ENCODE data around the gene GNG12. TPM values are rescaled to one million over a fixed set of nuclear protein-coding genes. Genes with fewer than 3 reads are reported as not detected.

The GNG12 gene
- total and polyA plus RNA-seq, 9 of the 15 experiments (the other 6 are each of a cell fraction or from before 2014, with no cell fraction given) = 2.6 to 6.0 (median 4.1) TPM

DNA sequence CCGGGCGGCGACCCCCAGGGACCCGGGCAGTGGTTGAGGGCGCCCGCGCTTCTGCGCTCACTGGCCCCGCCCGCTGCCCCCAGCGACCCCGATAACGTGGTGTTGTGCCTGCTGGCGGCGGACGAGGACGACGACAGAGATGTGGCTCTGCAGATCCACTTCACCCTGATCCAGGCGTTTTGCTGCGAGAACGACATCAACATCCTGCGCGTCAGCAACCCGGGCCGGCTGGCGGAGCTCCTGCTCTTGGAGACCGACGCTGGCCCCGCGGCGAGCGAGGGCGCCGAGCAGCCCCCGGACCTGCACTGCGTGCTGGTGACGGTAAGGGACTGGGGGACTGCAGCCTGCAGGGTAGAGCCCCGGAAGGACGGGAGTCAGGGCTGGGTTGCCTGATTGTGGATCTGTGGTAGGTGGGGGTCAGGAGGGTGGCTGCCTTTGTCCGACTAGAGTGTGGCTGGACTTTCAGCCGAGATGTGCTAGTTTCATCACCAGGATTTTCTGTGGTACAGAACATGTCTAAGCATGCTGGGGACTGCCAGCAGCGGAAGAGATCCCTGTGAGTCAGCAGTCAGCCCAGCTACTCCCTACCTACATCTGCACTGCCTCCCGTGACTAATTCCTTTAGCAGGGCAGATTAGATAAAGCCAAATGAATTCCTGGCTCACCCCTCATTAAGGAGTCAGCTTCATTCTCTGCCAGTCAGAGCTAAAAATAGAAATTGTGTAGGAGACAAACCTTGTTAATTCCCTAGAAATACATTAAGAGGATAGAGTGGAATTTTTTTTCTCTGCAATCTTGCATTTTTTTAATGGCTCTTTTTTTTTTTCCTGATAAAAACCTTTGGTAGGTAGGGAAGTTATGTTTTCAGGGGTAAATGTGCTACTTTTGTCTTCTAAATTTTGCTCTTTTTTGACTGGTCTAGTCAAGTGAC, 146.7 kb downstream of the GNG12 start (continued):
- TF ChIP-seq FOXM1 (IDR thresholded peaks at IDR 0.05; ENCODE audit: low read depth) = peak; percentile 52; the same call in 1 of the 2 replicates
- TF ChIP-seq FOXM1 (CRISPR knock-in tag; IDR thresholded peaks at IDR 0.05; ENCODE audit: low read depth) = no peak
- no peak for TF ChIP-seq POLR3A (IDR thresholded peaks at IDR 0.05; ENCODE audit: borderline replicate concordance, extremely low read depth, insufficient read depth, insufficient read length)
- no peak for TF ChIP-seq ZNF780A (CRISPR knock-in tag; IDR thresholded peaks at IDR 0.05)
- no peak for TF ChIP-seq HSF4 (CRISPR knock-in tag; IDR thresholded peaks at IDR 0.05; ENCODE audit: borderline replicate concordance)
- TF ChIP-seq HNRNPL (IDR thresholded peaks at IDR 0.05; ENCODE audit: low read depth, low read length) = peak; percentile 8
- TF ChIP-seq ZNF699 (CRISPR knock-in tag; IDR thresholded peaks at IDR 0.05; ENCODE audit: insufficient replicate concordance) = no peak
- no peak for TF ChIP-seq ZNF75A (CRISPR knock-in tag; IDR thresholded peaks at IDR 0.05)
- TF ChIP-seq, protein P1, sequence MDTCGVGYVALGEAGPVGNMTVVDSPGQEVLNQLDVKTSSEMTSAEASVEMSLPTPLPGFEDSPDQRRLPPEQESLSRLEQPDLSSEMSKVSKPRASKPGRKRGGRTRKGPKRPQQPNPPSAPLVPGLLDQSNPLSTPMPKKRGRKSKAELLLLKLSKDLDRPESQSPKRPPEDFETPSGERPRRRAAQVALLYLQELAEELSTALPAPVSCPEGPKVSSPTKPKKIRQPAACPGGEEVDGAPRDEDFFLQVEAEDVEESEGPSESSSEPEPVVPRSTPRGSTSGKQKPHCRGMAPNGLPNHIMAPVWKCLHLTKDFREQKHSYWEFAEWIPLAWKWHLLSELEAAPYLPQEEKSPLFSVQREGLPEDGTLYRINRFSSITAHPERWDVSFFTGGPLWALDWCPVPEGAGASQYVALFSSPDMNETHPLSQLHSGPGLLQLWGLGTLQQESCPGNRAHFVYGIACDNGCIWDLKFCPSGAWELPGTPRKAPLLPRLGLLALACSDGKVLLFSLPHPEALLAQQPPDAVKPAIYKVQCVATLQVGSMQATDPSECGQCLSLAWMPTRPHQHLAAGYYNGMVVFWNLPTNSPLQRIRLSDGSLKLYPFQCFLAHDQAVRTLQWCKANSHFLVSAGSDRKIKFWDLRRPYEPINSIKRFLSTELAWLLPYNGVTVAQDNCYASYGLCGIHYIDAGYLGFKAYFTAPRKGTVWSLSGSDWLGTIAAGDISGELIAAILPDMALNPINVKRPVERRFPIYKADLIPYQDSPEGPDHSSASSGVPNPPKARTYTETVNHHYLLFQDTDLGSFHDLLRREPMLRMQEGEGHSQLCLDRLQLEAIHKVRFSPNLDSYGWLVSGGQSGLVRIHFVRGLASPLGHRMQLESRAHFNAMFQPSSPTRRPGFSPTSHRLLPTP (IDR thresholded peaks at IDR 0.05; ENCODE audit: borderline replicate concordance, extremely low read depth, insufficient read length) = no peak
- TF ChIP-seq HDAC3 (IDR thresholded peaks at IDR 0.05; ENCODE audit: borderline replicate concordance, partially characterized antibody) = peak; percentile 91
- TF ChIP-seq ZFP30 (CRISPR knock-in tag; IDR thresholded peaks at IDR 0.05; ENCODE audit: borderline replicate concordance) = no peak
- TF ChIP-seq ZKSCAN8 (CRISPR knock-in tag; IDR thresholded peaks at IDR 0.05) = 0 out of 2 replicates have a peak, but pooled peaks have one; percentile 6
- TF ChIP-seq ZEB2 (IDR thresholded peaks at IDR 0.05) = peak; percentile 92
- TF ChIP-seq ZNF583 (CRISPR knock-in tag; IDR thresholded peaks at IDR 0.05) = no peak
- TF ChIP-seq, protein P2, sequence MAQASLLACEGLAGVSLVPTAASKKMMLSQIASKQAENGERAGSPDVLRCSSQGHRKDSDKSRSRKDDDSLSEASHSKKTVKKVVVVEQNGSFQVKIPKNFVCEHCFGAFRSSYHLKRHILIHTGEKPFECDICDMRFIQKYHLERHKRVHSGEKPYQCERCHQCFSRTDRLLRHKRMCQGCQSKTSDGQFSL (CRISPR knock-in tag; IDR thresholded peaks at IDR 0.05) = no peak
- TF ChIP-seq, protein P2 (tag; IDR thresholded peaks at IDR 0.05) = no peak
- TF ChIP-seq, protein P3, sequence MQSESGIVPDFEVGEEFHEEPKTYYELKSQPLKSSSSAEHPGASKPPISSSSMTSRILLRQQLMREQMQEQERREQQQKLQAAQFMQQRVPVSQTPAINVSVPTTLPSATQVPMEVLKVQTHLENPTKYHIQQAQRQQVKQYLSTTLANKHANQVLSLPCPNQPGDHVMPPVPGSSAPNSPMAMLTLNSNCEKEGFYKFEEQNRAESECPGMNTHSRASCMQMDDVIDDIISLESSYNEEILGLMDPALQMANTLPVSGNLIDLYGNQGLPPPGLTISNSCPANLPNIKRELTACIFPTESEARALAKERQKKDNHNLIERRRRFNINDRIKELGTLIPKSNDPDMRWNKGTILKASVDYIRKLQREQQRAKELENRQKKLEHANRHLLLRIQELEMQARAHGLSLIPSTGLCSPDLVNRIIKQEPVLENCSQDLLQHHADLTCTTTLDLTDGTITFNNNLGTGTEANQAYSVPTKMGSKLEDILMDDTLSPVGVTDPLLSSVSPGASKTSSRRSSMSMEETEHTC (IDR thresholded peaks at IDR 0.05) = peak; percentile 95
- TF ChIP-seq, protein P4, sequence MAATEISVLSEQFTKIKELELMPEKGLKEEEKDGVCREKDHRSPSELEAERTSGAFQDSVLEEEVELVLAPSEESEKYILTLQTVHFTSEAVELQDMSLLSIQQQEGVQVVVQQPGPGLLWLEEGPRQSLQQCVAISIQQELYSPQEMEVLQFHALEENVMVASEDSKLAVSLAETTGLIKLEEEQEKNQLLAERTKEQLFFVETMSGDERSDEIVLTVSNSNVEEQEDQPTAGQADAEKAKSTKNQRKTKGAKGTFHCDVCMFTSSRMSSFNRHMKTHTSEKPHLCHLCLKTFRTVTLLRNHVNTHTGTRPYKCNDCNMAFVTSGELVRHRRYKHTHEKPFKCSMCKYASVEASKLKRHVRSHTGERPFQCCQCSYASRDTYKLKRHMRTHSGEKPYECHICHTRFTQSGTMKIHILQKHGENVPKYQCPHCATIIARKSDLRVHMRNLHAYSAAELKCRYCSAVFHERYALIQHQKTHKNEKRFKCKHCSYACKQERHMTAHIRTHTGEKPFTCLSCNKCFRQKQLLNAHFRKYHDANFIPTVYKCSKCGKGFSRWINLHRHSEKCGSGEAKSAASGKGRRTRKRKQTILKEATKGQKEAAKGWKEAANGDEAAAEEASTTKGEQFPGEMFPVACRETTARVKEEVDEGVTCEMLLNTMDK (IDR thresholded peaks at IDR 0.05; ENCODE audit: borderline replicate concordance, insufficient read depth, low read depth, low read length, poor library complexity, severe bottlenecking) = no peak
- TF ChIP-seq MBD2 (IDR thresholded peaks at IDR 0.05; ENCODE audit: borderline replicate concordance, low read depth) = peak; percentile 63

Data from K562 (cell line).